PC-3 (cell line): ENCODE measurements around the gene RAX2.

ENCODE experiments used
- CTCF ChIP-seq: fragments of 300-600 bp; sonication (generic); conservative IDR thresholded peaks from 2 replicates; pipeline ENCODE4 v1.5.1; 2017; ENCODE audit warnings: antibody characterized with exemption, low read depth, mild to moderate bottlenecking, low read length
- EZH2 ChIP-seq: fragments of 300-600 bp; sonication (generic); IDR thresholded peaks from one replicate; pipeline ENCODE4 v1.6.1; 2017; ENCODE audit warnings: antibody characterized with exemption, mild to moderate bottlenecking, low read length; ENCODE audit not compliant: unreplicated experiment
- EZH2phosphoT487 ChIP-seq: fragments of 300-600 bp; sonication (generic); IDR thresholded peaks from 2 replicates; pipeline ENCODE4 v1.6.1; 2018; ENCODE audit warnings: mild to moderate bottlenecking, antibody characterized with exemption, low read length, borderline replicate concordance

- TF ChIP-seq CTCF (no peak), EZH2 (no peak), EZH2phosphoT487 (no peak)
Observed at GRCh38 chr19:3804429-3804828, 32.4 kb upstream of the RAX2 start.
